Measurements from ENCODE around the gene CHMP5.

- TF ChIP-seq CTCF (conservative IDR thresholded peaks at IDR 0.05 in 1 of 2, IDR thresholded peaks at IDR 0.05 in 1 of 2; ENCODE audit: low read depth in 1 of 2, low read length in 2 of 2) (no peak), EZH2 (IDR thresholded peaks at IDR 0.05; ENCODE audit: low read length, missing control alignments) (no peak)
These were observed 25.0 kb downstream of the CHMP5 start for GRCh38 chr9:33289936-33290246.
